ENCODE results near the gene CCDC182. TPM values are rescaled to one million over a fixed set of nuclear protein-coding genes. Genes with fewer than 3 reads are reported as not detected.

Gene CCDC182
- total RNA-seq, 4 donors from 2014 or later: not detected

- H3K27me3 ChIP-seq: no peaks in the 10 kb centered on the region
- TF ChIP-seq POLR2A (IDR thresholded peaks at IDR 0.05) (no peak), CTCF (IDR thresholded peaks at IDR 0.05) (no peak)
- intact Hi-C loops (cut with DNase I): no loop called here
- no peak overlapping the region for H3K27ac ChIP-seq
- no peak for DNase-seq
- H3K4me1 ChIP-seq: no peaks in the 10 kb centered on the region
- H3K36me3 ChIP-seq: no peaks in the 10 kb centered on the region
- H3K9me3 ChIP-seq: no peaks in the 10 kb centered on the region
- 60 to 74% methylated on average over 2 of the region's 2 CpGs for WGBS, 2 donors
- no peak overlapping the region for H3K4me3 ChIP-seq (replicated peaks in 1 of 3)
Observed at GRCh38 chr17:57708410-57708809, 36.7 kb downstream of the CCDC182 start.

- Histone ChIP-seq H3K27ac (no peak overlapping the region), H3K27me3 (no peaks in the 10 kb centered on the region), H3K4me1 (no peaks in the 10 kb centered on the region), H3K9me3 (no peaks in the 10 kb centered on the region), H3K36me3 (no peaks in the 10 kb centered on the region), H3K4me3 (replicated peaks in 1 of 3) (no peak overlapping the region)
- TF ChIP-seq POLR2A (IDR thresholded peaks at IDR 0.05) (no peak), CTCF (IDR thresholded peaks at IDR 0.05) (no peak)
- intact Hi-C loops (cut with DNase I): no loop called here
- WGBS, 2 donors: 42 to 43% methylated on average over 6 of the region's 6 CpGs
- no peak for DNase-seq
Observed at GRCh38 chr17:57707892-57708291, 37.2 kb downstream of the CCDC182 start.

GRCh38 chr17:57706761-57707160 is 38.3 kb downstream of the CCDC182 start:
- no peak for TF ChIP-seq CTCF (IDR thresholded peaks at IDR 0.05)
- TF ChIP-seq POLR2A (IDR thresholded peaks at IDR 0.05): no peak
- 84 to 85% methylated on average over 9 of the region's 9 CpGs for WGBS, 2 donors
- H3K27me3 ChIP-seq: no peaks in the 10 kb centered on the region
- intact Hi-C loops (cut with DNase I): no loop called here
- no peak overlapping the region for H3K27ac ChIP-seq
- no peak for DNase-seq
- H3K4me1 ChIP-seq: no peaks in the 10 kb centered on the region
- H3K4me3 ChIP-seq (replicated peaks in 1 of 3): no peak overlapping the region
- H3K36me3 ChIP-seq: no peaks in the 10 kb centered on the region
- H3K9me3 ChIP-seq: no peaks in the 10 kb centered on the region

GRCh38 chr17:57705921-57706695 is 39.0 kb downstream of the CCDC182 start:
- no peaks in the 10 kb centered on the region for H3K27me3 ChIP-seq
- 65 to 66% methylated on average over 12 of the region's 12 CpGs for WGBS, 2 donors
- no peak overlapping the region for H3K27ac ChIP-seq
- no peaks in the 10 kb centered on the region for H3K36me3 ChIP-seq
- no peak overlapping the region for H3K4me3 ChIP-seq (replicated peaks in 1 of 3)
- TF ChIP-seq POLR2A (IDR thresholded peaks at IDR 0.05): no peak
- no peak for TF ChIP-seq CTCF (IDR thresholded peaks at IDR 0.05)
- H3K9me3 ChIP-seq: no peaks in the 10 kb centered on the region
- DNase-seq: no peak
- intact Hi-C loops (cut with DNase I): no loop called here
- H3K4me1 ChIP-seq: no peaks in the 10 kb centered on the region

- intact Hi-C loops (cut with DNase I): no loop called here
- H3K36me3 ChIP-seq: no peaks in the 10 kb centered on the region
- no peaks in the 10 kb centered on the region for H3K27me3 ChIP-seq
- no peaks in the 10 kb centered on the region for H3K4me1 ChIP-seq
- 95 to 96% methylated on average over 1 of the region's 1 CpG for WGBS, 2 donors
- no peaks in the 10 kb centered on the region for H3K9me3 ChIP-seq
- no peak overlapping the region for H3K27ac ChIP-seq
- DNase-seq: no peak
- H3K4me3 ChIP-seq (replicated peaks in 1 of 3): no peak overlapping the region
- TF ChIP-seq POLR2A (IDR thresholded peaks at IDR 0.05) (no peak), CTCF (IDR thresholded peaks at IDR 0.05) (no peak)
Observed at GRCh38 chr17:57704448-57704847, 40.7 kb downstream of the CCDC182 start.
